MM.1S (cell line): ENCODE results near the gene MACROD1.

ENCODE experiments used
- DNase-seq: peaks from one replicate; pipeline ENCODE4 v3.0.0-alpha.2; 2015
- H2AFZ ChIP-seq: fragments of 300-600 bp; sonication (generic); 2 replicates; pipeline ENCODE4 v1.6.0; 2016; ENCODE audit warnings: antibody characterized with exemption, low read length
- H3F3A ChIP-seq: fragments of 300-600 bp; sonication (generic); 2 replicates; pipeline ENCODE4 v1.6.1; 2016; ENCODE audit warnings: mild to moderate bottlenecking, antibody characterized with exemption, low read length, moderate library complexity, mixed read lengths; ENCODE audit not compliant: insufficient read depth
- H3K27ac ChIP-seq: fragments of 300-600 bp; sonication (generic); 2 replicates; pipeline ENCODE4 v1.5.1; 2016; ENCODE audit warnings: mild to moderate bottlenecking, low read length
- H3K27me3 ChIP-seq: fragments of 300-600 bp; sonication (generic); replicated peaks from 2 replicates; pipeline ENCODE4 v1.6.0; 2016; ENCODE audit warnings: low read length; ENCODE audit not compliant: insufficient read depth
- H3K36me3 ChIP-seq: fragments of 300-600 bp; sonication (generic); replicated peaks from 2 replicates; pipeline ENCODE4 v1.6.1; 2016; ENCODE audit warnings: mild to moderate bottlenecking, low read length, mixed read lengths; ENCODE audit not compliant: insufficient read depth
- H3K4me1 ChIP-seq: fragments of 300-600 bp; sonication (generic); 2 replicates; pipeline ENCODE4 v1.6.1; 2016; ENCODE audit warnings: low read length, mixed read lengths
- H3K4me2 ChIP-seq: fragments of 300-600 bp; sonication (generic); 2 replicates; pipeline ENCODE4 v1.6.0; 2016; ENCODE audit warnings: low read depth, low read length
- H3K4me3 ChIP-seq: fragments of 300-600 bp; sonication (generic); 2 replicates; pipeline ENCODE4 v1.5.1; 2016; ENCODE audit warnings: low read length, mixed read lengths
- H3K79me2 ChIP-seq: fragments of 300-600 bp; sonication (generic); 2 replicates; pipeline ENCODE4 v1.6.1; 2016; ENCODE audit warnings: mixed run types, low read length, mixed read lengths
- H3K9ac ChIP-seq: fragments of 300-600 bp; sonication (generic); 2 replicates; pipeline ENCODE4 v1.6.1; 2016; ENCODE audit warnings: low read length, mixed read lengths
- H3K9me2 ChIP-seq: fragments of 300-600 bp; sonication (generic); replicated peaks from 2 replicates; pipeline ENCODE4 v1.6.1; 2016; ENCODE audit warnings: mild to moderate bottlenecking, low read length, mixed read lengths; ENCODE audit not compliant: insufficient read depth
- H3K9me3 ChIP-seq: fragments of 300-600 bp; sonication (generic); replicated peaks from 2 replicates; pipeline ENCODE4 v1.6.1; 2016; ENCODE audit warnings: mild to moderate bottlenecking, low read length, mixed read lengths; ENCODE audit not compliant: insufficient read depth
- H4K20me1 ChIP-seq: fragments of 300-600 bp; sonication (generic); 2 replicates; pipeline ENCODE4 v1.6.1; 2016; ENCODE audit warnings: mild to moderate bottlenecking, low read length, moderate library complexity, mixed read lengths; ENCODE audit not compliant: insufficient read depth
- EZH2 ChIP-seq: fragments of 300-600 bp; sonication (generic); optimal IDR thresholded peaks from 2 replicates; pipeline ENCODE3; 2017; ENCODE audit warnings: low read depth, mild to moderate bottlenecking, antibody characterized with exemption, low read length, mixed read lengths
- EZH2phosphoT487 ChIP-seq: fragments of 300-600 bp; sonication (generic); IDR thresholded peaks from 2 replicates; pipeline ENCODE4 v1.6.1; 2018; ENCODE audit warnings: antibody characterized with exemption, low read length
- TF ChIP-seq, protein P1 (sequence below): fragments of 300-600 bp; sonication (generic); IDR thresholded peaks from 2 replicates; pipeline ENCODE4 v1.5.1; 2016; ENCODE audit warnings: antibody characterized with exemption, low read length, mixed read lengths

MACROD1 gene

DNA sequence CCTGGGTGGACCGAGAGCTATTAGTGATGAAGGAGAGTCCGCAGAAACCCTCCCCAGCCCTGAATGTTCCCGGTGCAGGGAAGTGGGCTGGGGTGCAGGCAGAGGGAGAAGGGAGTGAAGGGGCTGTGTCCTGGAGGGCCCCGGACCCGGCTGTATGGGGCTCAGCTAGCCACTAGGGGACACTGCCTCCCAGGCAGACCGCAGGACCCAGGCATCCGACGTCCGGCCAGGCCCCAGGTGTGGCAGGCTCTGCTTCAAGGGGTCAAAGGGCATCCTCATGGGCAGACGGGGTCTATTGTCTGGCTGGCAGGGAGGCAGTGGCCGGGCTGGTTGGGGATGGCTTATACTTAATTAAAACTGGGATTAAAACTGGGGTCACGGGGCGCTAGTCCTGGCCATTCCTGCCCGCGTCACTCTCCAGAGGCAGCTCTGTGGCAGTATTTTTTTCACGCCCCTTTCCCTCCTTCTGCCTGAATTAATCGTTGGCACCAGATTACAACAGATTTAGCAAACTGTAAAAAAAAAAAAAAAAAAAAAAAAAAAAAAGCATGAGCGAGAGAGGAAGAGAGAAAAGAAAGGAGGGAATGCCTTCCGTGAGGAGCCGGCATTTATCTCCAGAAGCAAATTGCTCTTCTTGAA, 125.1 kb downstream of the MACROD1 start:
- TF ChIP-seq, protein P1, sequence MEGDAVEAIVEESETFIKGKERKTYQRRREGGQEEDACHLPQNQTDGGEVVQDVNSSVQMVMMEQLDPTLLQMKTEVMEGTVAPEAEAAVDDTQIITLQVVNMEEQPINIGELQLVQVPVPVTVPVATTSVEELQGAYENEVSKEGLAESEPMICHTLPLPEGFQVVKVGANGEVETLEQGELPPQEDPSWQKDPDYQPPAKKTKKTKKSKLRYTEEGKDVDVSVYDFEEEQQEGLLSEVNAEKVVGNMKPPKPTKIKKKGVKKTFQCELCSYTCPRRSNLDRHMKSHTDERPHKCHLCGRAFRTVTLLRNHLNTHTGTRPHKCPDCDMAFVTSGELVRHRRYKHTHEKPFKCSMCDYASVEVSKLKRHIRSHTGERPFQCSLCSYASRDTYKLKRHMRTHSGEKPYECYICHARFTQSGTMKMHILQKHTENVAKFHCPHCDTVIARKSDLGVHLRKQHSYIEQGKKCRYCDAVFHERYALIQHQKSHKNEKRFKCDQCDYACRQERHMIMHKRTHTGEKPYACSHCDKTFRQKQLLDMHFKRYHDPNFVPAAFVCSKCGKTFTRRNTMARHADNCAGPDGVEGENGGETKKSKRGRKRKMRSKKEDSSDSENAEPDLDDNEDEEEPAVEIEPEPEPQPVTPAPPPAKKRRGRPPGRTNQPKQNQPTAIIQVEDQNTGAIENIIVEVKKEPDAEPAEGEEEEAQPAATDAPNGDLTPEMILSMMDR, result no peak; the same call in 1 of the 2 replicates
- TF ChIP-seq EZH2phosphoT487 (no peak), EZH2 (no peak)
- DNase-seq, result no peak

DNA sequence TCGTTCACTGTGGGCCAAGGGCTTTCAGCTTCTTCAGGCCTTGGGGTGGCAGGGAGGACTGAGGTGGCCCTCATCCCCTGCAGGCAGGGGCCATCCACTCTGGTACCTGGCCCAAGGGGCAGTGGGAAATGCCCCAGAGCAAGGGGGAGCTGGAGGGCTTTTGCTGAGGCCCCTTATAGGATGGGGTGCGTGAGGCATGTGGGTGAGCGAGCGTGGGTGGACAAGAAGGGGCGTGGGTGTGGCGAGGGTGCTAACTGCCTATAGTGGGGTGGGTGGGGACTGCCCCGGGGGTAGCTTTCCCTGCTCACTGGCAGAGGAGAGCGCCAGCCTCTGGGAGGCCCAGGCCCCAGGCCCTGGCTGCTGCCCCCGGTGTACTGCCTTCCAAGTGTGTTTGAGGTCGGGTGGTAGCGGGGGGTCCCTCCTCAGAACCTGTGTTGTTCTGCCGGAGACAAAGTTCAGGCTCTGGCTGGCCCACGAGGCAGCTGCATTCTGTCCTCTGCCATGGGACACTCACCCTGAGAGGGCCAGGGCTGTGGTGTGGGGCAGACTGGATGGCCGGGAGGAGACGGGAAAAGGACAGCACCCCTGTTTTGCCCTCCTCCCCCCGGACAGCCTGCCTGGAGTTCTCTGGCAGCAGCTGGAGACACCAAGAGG, 126.8 kb downstream of the MACROD1 start:
- Histone ChIP-seq H3K9me2 (no peaks in the 10 kb centered on the region), H3F3A (no peaks in the 10 kb centered on the region), H3K36me3 (no peaks in the 10 kb centered on the region), H3K79me2 (no peaks in the 10 kb centered on the region), H3K9ac (no peak overlapping the region), H3K4me3 (no peak overlapping the region), H3K4me2 (no peak overlapping the region), H3K4me1 (no peaks in the 10 kb centered on the region), H3K9me3 (no peaks in the 10 kb centered on the region), H2AFZ (no peak overlapping the region), H3K27me3 (peaks cover 21% of the 10 kb centered on the region), H3K27ac (no peak overlapping the region), H4K20me1 (no peaks in the 10 kb centered on the region)
- no peak for DNase-seq
- no peak for TF ChIP-seq EZH2phosphoT487
- TF ChIP-seq, protein P1, result no peak
- no peak for TF ChIP-seq EZH2

More for the DNA sequence above, 125.1 kb downstream of the MACROD1 start:
- H3K9ac ChIP-seq, result no peak overlapping the region
- no peaks in the 10 kb centered on the region for H3K9me3 ChIP-seq
- no peak overlapping the region for H2AFZ ChIP-seq
- no peaks in the 10 kb centered on the region for H3K4me1 ChIP-seq
- no peak overlapping the region for H3K4me3 ChIP-seq
- H3F3A ChIP-seq, result no peaks in the 10 kb centered on the region
- H3K9me2 ChIP-seq, result no peaks in the 10 kb centered on the region
- no peaks in the 10 kb centered on the region for H4K20me1 ChIP-seq
- no peaks in the 10 kb centered on the region for H3K79me2 ChIP-seq
- no peak overlapping the region for H3K4me2 ChIP-seq
- peaks cover 13% of the 10 kb centered on the region for H3K27me3 ChIP-seq
- no peak overlapping the region for H3K27ac ChIP-seq
- H3K36me3 ChIP-seq, result no peaks in the 10 kb centered on the region

DNA sequence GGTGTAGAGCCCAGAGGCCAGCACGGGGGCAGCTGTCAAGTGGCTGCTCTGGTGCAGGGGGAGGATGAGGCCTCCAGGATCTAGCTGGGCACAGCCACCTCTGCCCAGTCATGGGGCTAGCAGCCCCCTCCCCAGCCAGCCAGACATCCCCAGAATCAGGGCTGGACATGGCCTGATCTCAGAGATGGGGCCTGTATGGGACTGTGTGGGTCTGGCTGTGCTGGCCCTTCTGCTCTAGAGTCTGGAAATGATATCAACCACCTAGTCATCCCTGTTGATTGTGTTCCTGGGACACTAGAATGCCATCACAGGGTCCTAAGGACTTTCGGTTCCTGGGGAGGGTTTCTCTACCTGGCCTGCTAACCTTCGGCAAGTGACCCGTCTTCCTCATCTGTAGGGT, 127.4 kb downstream of the MACROD1 start:
- Histone ChIP-seq H3K4me1 (no peaks in the 10 kb centered on the region), H3K4me3 (no peak overlapping the region), H3F3A (no peaks in the 10 kb centered on the region), H3K36me3 (no peaks in the 10 kb centered on the region), H3K9me3 (no peaks in the 10 kb centered on the region), H3K4me2 (no peak overlapping the region), H3K79me2 (no peaks in the 10 kb centered on the region), H3K27me3 (peaks cover 21% of the 10 kb centered on the region), H3K9me2 (no peaks in the 10 kb centered on the region), H3K9ac (no peak overlapping the region), H4K20me1 (no peaks in the 10 kb centered on the region), H2AFZ (no peak overlapping the region), H3K27ac (no peak overlapping the region)
- TF ChIP-seq, protein P1, result no peak
- TF ChIP-seq EZH2phosphoT487 (no peak), EZH2 (no peak)
- DNase-seq, result no peak
